SK-N-SH (cell line): ENCODE measurements around the gene NUDCD3. TPM values are rescaled to one million over a fixed set of nuclear protein-coding genes. Genes with fewer than 3 reads are reported as not detected.

Experiments
- CTCF ChIA-PET: fragments of 300-600, 350-600 bp; formaldehyde crosslinking; extraction: SDS; loops from one replicate; lab custom pipeline; 2021; lab: Yijun Ruan, JAX
- POLR2A ChIA-PET: fragments of 350-600 bp; sonication (Branson Sonifier 250); formaldehyde crosslinking; extraction: SDS; loops from one replicate; lab custom pipeline; 2020; ENCODE audit warnings: antibody characterized with exemption, inconsistent platforms; lab: Yijun Ruan, JAX
- DNase-seq: peaks from one replicate; pipeline ENCODE4 v3.0.0; 2012
- H2AFZ ChIP-seq: fragments of 200-600 bp; sonication (generic); 2 replicates; pipeline ENCODE4 v1.8.1; 2016; ENCODE audit warnings: antibody characterized with exemption, mild to moderate bottlenecking, low read depth
- H3F3A ChIP-seq: fragments of 200-600 bp; sonication (generic); replicated peaks from 2 replicates; pipeline ENCODE3; 2016; ENCODE audit warnings: antibody characterized with exemption, mild to moderate bottlenecking; ENCODE audit not compliant: insufficient read depth
- H3K27ac ChIP-seq, 2 experiments: fragments of 200-500 bp in 1 of 2; fragments of 200-600 bp in 1 of 2; sonication (Bioruptor generic) in 1 of 2; sonication (generic), shearing (Covaris generic) in 1 of 2; 2 replicates each; pipeline versions ENCODE4 v1.5.1 to v1.6.1; 2014 to 2016; ENCODE audit warnings: low read depth in 2 of 2, inconsistent platforms in 1 of 2, low read length in 1 of 2, mild to moderate bottlenecking in 1 of 2, mixed read lengths in 1 of 2
- H3K27me3 ChIP-seq: fragments of 200-600 bp; sonication (generic), shearing (Covaris generic); 2 replicates; pipeline ENCODE4 v1.6.1; 2016; ENCODE audit warnings: mixed run types; ENCODE audit not compliant: insufficient read depth
- H3K36me3 ChIP-seq, 2 experiments: fragments of 200-500 bp in 1 of 2; fragments of 200-600 bp in 1 of 2; sonication (Bioruptor generic) in 1 of 2; sonication (generic) in 1 of 2; replicated peaks in 1 of 2; 2 replicates each; pipeline versions ENCODE3 to v1.5.1; 2014 to 2016; ENCODE audit warnings: low read length in 1 of 2, mild to moderate bottlenecking in 1 of 2; ENCODE audit not compliant: insufficient read depth in 2 of 2, control insufficient read depth in 1 of 2
- H3K4me1 ChIP-seq, 2 experiments: fragments of 200-500 bp in 1 of 2; fragments of 200-600 bp in 1 of 2; sonication (Bioruptor generic) in 1 of 2; sonication (generic), shearing (Covaris generic) in 1 of 2; 2 replicates each; pipeline versions ENCODE4 v1.5.1 to v1.6.1; 2014 to 2016; ENCODE audit warnings: low read depth in 1 of 2, low read length in 1 of 2, mixed run types in 1 of 2; ENCODE audit not compliant: insufficient read depth in 2 of 2, control insufficient read depth in 1 of 2
- H3K4me2 ChIP-seq: fragments of 200-600 bp; sonication (generic), shearing (Covaris generic); 2 replicates; pipeline ENCODE4 v1.6.1; 2017; ENCODE audit warnings: mixed run types
- H3K4me3 ChIP-seq, 2 experiments: fragments of 200-500 bp in 1 of 2; fragments of 200-600 bp in 1 of 2; sonication (Bioruptor generic) in 1 of 2; sonication (generic), shearing (Covaris generic) in 1 of 2; 2 replicates each; pipeline versions ENCODE4 v1.5.1 to v1.8.1; 2014 to 2016; ENCODE audit warnings: low read depth in 2 of 2, inconsistent platforms in 1 of 2, low read length in 1 of 2, mild to moderate bottlenecking in 1 of 2, mixed read lengths in 1 of 2, moderate library complexity in 1 of 2
- H3K79me2 ChIP-seq: fragments of 200-600 bp; sonication (generic); 2 replicates; pipeline ENCODE4 v1.8.1; 2017; ENCODE audit warnings: mild to moderate bottlenecking; ENCODE audit not compliant: insufficient read depth
- H3K9ac ChIP-seq: fragments of 200-600 bp; sonication (generic); 2 replicates; pipeline ENCODE4 v1.6.1; 2017; ENCODE audit warnings: mixed run types
- H3K9me2 ChIP-seq: fragments of 200-600 bp; sonication (generic); 2 replicates; pipeline ENCODE4 v1.6.1; 2017; ENCODE audit warnings: mixed run types
- H3K9me3 ChIP-seq: fragments of 200-600 bp; sonication (generic); 2 replicates; pipeline ENCODE4 v1.6.1; 2017; ENCODE audit warnings: mixed run types, mild to moderate bottlenecking, moderate library complexity
- H4K20me1 ChIP-seq: fragments of 200-600 bp; sonication (generic); 2 replicates; pipeline ENCODE4 v1.6.1; 2017; ENCODE audit warnings: mild to moderate bottlenecking, mixed run types; ENCODE audit not compliant: insufficient read depth
- CHD2 ChIP-seq: fragments of 150-350 bp; IDR thresholded peaks from 2 replicates; pipeline ENCODE4 v1.6.1; 2018; ENCODE audit warnings: low read length; ENCODE audit not compliant: partially characterized antibody
- FOSL2 ChIP-seq: IDR thresholded peaks from 2 replicates; pipeline ENCODE4 v1.4.0; 2012; ENCODE audit warnings: low read depth, mild to moderate bottlenecking, moderate library complexity, borderline replicate concordance
- GATA2 ChIP-seq: sonication (generic); formaldehyde crosslinking; IDR thresholded peaks from 2 replicates; pipeline ENCODE4 v1.5.0; 2020; ENCODE audit warnings: mild to moderate bottlenecking, missing genetic modification reagents
- PBX3 ChIP-seq: IDR thresholded peaks from 2 replicates; pipeline ENCODE4; 2012
- POLR2AphosphoS5 ChIP-seq: IDR thresholded peaks from 2 replicates; pipeline ENCODE4 v1.6.1; 2012; ENCODE audit warnings: low read depth, low read length
- RAD21 ChIP-seq: IDR thresholded peaks from 2 replicates; pipeline ENCODE4 v1.6.1; 2012; ENCODE audit warnings: mild to moderate bottlenecking, low read length
- RXRA ChIP-seq: IDR thresholded peaks from 2 replicates; pipeline ENCODE4 v1.4.0; 2012; ENCODE audit warnings: low read depth, mild to moderate bottlenecking, borderline replicate concordance
- SMC3 ChIP-seq: IDR thresholded peaks from 2 replicates; pipeline ENCODE4 v1.6.1; 2012; ENCODE audit warnings: low read depth, low read length, improper control_type of control experiment
- USF2 ChIP-seq: fragments of 150-350 bp; IDR thresholded peaks from 2 replicates; pipeline ENCODE4 v1.6.1; 2017; ENCODE audit warnings: antibody characterized with exemption, low read length, low read depth, borderline replicate concordance
- ZBTB33 ChIP-seq: IDR thresholded peaks from 2 replicates; pipeline ENCODE4 v1.4.0; 2012; ENCODE audit warnings: low read depth, borderline replicate concordance
- WGBS: methylation state at CpG from one replicate; pipeline ENCODE4 v1.1.6; 2017; ENCODE audit warnings: low lambda C conversion rate; 5-methylcytosine and 5-hydroxymethylcytosine counted together
- polyA plus RNA-seq, 3 experiments: library from polyadenylated mRNA; depleted of rRNA; stranded (reverse); fragments of >200 nt; gene quantifications; 2 replicates each; pipeline ENCODE4 v1.2.3, GENCODE V29; 2012
- TF ChIP-seq, protein P1 (sequence below): fragments of 200-600 bp; sonication (generic); IDR thresholded peaks from 2 replicates; pipeline ENCODE4 v1.6.1; 2017; ENCODE audit warnings: antibody characterized with exemption, mild to moderate bottlenecking, moderate library complexity
- TF ChIP-seq, protein P2 (sequence below): fragments of 150-350 bp; IDR thresholded peaks from 2 replicates; pipeline ENCODE4 v1.6.1; 2016; ENCODE audit warnings: mild to moderate bottlenecking, low read depth, low read length
- TF ChIP-seq, protein P3 (sequence below): IDR thresholded peaks from 2 replicates; pipeline ENCODE4 v1.4.0; 2012; ENCODE audit warnings: low read depth, borderline replicate concordance
- TF ChIP-seq, protein P4 (sequence below): IDR thresholded peaks from 2 replicates; pipeline ENCODE4 v1.4.0; 2012; ENCODE audit warnings: low read depth

Gene NUDCD3
- polyA plus RNA-seq, 1 of the 3 experiments (the other 2 are of a cell fraction) = 66.0 TPM

- POLR2A ChIA-PET = interaction anchor here (1.1 kb wide), 1 partner anchor 8 kb away, joined by 3 read pairs; no protein-coding TSS in a partner anchor
- Histone ChIP-seq H3K27me3 (no peaks in the 10 kb centered on the region), H2AFZ (no peak overlapping the region), H3K9me3 (no peaks in the 10 kb centered on the region), H3K4me2 (no peak overlapping the region), H3K79me2 (peaks cover 82% of the 10 kb centered on the region), H4K20me1 (peaks cover 44% of the 10 kb centered on the region), H3K4me1 (peaks cover 5 to 9% of the 10 kb centered on the region in 2 experiments; a peak in 1 of 4 replicates), H3K9ac (no peak overlapping the region), H3F3A (peaks cover 12% of the 10 kb centered on the region), H3K36me3 (peaks cover 10 to 11% of the 10 kb centered on the region in 2 experiments), H3K9me2 (no peaks in the 10 kb centered on the region), H3K27ac (no peak overlapping the region; a peak in 1 of 4 replicates), H3K4me3 (no peak overlapping the region)
- DNase-seq = peak; percentile 47
- CTCF ChIA-PET = interaction anchor here (1.0 to 2.0 kb wide), 6 partner anchors 13 to 190 kb away, joined by 3 to 6 read pairs (median 4); no protein-coding TSS in a partner anchor
- TF ChIP-seq SMC3 (0 out of 2 replicates have a peak, but pooled peaks have one; percentile 9), POLR2AphosphoS5 (no peak), RAD21 (peak; percentile 34), USF2 (no peak), CHD2 (no peak), RXRA (no peak)
- TF ChIP-seq, protein P1, sequence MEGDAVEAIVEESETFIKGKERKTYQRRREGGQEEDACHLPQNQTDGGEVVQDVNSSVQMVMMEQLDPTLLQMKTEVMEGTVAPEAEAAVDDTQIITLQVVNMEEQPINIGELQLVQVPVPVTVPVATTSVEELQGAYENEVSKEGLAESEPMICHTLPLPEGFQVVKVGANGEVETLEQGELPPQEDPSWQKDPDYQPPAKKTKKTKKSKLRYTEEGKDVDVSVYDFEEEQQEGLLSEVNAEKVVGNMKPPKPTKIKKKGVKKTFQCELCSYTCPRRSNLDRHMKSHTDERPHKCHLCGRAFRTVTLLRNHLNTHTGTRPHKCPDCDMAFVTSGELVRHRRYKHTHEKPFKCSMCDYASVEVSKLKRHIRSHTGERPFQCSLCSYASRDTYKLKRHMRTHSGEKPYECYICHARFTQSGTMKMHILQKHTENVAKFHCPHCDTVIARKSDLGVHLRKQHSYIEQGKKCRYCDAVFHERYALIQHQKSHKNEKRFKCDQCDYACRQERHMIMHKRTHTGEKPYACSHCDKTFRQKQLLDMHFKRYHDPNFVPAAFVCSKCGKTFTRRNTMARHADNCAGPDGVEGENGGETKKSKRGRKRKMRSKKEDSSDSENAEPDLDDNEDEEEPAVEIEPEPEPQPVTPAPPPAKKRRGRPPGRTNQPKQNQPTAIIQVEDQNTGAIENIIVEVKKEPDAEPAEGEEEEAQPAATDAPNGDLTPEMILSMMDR = peak; percentile 36
- 100% methylated on average over 2 of the region's 2 CpGs for WGBS
These were observed 59.3 kb downstream of the NUDCD3 start for GRCh38 chr7:44431091-44431608.

GRCh38 chr7:44430054-44430453, 60.4 kb downstream of the NUDCD3 start:
- Histone ChIP-seq H3K36me3 (peaks cover 11 to 20% of the 10 kb centered on the region in 2 experiments), H3K4me3 (no peak overlapping the region), H3K79me2 (peaks cover 81% of the 10 kb centered on the region), H3K27me3 (no peaks in the 10 kb centered on the region), H3K4me1 (peaks cover 5 to 9% of the 10 kb centered on the region in 2 experiments; a peak in 1 of 4 replicates), H4K20me1 (peaks cover 44% of the 10 kb centered on the region), H3K9me2 (no peaks in the 10 kb centered on the region), H2AFZ (no peak overlapping the region), H3K9me3 (no peaks in the 10 kb centered on the region), H3K4me2 (no peak overlapping the region), H3K27ac (no peak overlapping the region), H3F3A (peaks cover 12% of the 10 kb centered on the region), H3K9ac (no peak overlapping the region)
- ChIA-PET POLR2A (no interaction called here), CTCF (interaction anchor here (1.0 to 1.7 kb wide), 2 partner anchors 135 to 189 kb away, joined by 3 to 4 read pairs; no protein-coding TSS in a partner anchor)
- WGBS = 97% methylated on average over 4 of the region's 4 CpGs
- no peak for DNase-seq
- TF ChIP-seq ZBTB33 (no peak), PBX3 (no peak), GATA2 (CRISPR knock-in tag) (no peak), RAD21 (no peak), FOSL2 (no peak), USF2 (no peak)
- TF ChIP-seq, protein P2, sequence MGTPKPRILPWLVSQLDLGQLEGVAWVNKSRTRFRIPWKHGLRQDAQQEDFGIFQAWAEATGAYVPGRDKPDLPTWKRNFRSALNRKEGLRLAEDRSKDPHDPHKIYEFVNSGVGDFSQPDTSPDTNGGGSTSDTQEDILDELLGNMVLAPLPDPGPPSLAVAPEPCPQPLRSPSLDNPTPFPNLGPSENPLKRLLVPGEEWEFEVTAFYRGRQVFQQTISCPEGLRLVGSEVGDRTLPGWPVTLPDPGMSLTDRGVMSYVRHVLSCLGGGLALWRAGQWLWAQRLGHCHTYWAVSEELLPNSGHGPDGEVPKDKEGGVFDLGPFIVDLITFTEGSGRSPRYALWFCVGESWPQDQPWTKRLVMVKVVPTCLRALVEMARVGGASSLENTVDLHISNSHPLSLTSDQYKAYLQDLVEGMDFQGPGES = no peak
- TF ChIP-seq, protein P3, sequence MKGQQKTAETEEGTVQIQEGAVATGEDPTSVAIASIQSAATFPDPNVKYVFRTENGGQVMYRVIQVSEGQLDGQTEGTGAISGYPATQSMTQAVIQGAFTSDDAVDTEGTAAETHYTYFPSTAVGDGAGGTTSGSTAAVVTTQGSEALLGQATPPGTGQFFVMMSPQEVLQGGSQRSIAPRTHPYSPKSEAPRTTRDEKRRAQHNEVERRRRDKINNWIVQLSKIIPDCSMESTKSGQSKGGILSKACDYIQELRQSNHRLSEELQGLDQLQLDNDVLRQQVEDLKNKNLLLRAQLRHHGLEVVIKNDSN = no peak
- TF ChIP-seq, protein P4, sequence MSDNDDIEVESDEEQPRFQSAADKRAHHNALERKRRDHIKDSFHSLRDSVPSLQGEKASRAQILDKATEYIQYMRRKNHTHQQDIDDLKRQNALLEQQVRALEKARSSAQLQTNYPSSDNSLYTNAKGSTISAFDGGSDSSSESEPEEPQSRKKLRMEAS = no peak
